Measurements from ENCODE around the gene OPN1MW.
"Not testable (repeated sequence)": the region's sequence is repeated elsewhere in the genome, so short reads cannot be mapped to it uniquely, and the experiment has no call there.

GRCh38 chrX:154211499-154211898 is 29.1 kb downstream of the OPN1MW start:
- TF ChIP-seq CTCF (IDR thresholded peaks at IDR 0.05; ENCODE audit: insufficient read depth, low read depth, low read length); EZH2 (IDR thresholded peaks at IDR 0.05; ENCODE audit: insufficient read depth, low read length): not testable (repeated sequence)
